Measurements from ENCODE around the gene IFNA17. TPM values are rescaled to one million over a fixed set of nuclear protein-coding genes. Genes with fewer than 3 reads are reported as not detected.
"Not testable (repeated sequence)": the region's sequence is repeated elsewhere in the genome, so short reads cannot be mapped to it uniquely, and the experiment has no call there.

Gene IFNA17
- polyA plus RNA-seq, 1 donor from 2014 or later = not detected

GRCh38 chr9:21210311-21210710 lies 17.7 kb downstream of the IFNA17 start:
- no peak overlapping the region for H2AFZ ChIP-seq (ENCODE audit: low read depth, low read length)
- H3K9me2 ChIP-seq (ENCODE audit: insufficient read depth, low read length) = no peaks in the 10 kb centered on the region
- H3K79me2 ChIP-seq (replicated peaks; ENCODE audit: insufficient read depth, low read length) = no peaks in the 10 kb centered on the region
- H3K27ac ChIP-seq (ENCODE audit: low read length) = no peak overlapping the region
- no peaks in the 10 kb centered on the region for H3F3A ChIP-seq (ENCODE audit: insufficient read depth, low read length, poor library complexity, severe bottlenecking)
- no peak overlapping the region for H3K9ac ChIP-seq (ENCODE audit: low read length)
- no peaks in the 10 kb centered on the region for H4K20me1 ChIP-seq (ENCODE audit: insufficient read depth)
- TF ChIP-seq RAD21 (conservative IDR thresholded peaks at IDR 0.05) (no peak), CTCF (IDR thresholded peaks at IDR 0.05; ENCODE audit: poor library complexity, severe bottlenecking) (no peak), TAF1 (IDR thresholded peaks at IDR 0.05; ENCODE audit: low read depth) (no peak), POLR2AphosphoS5 (IDR thresholded peaks at IDR 0.05) (no peak), EZH2 (IDR thresholded peaks at IDR 0.05; ENCODE audit: borderline replicate concordance, insufficient read depth, low read length, poor library complexity, severe bottlenecking) (no peak), MXI1 (conservative IDR thresholded peaks at IDR 0.05; ENCODE audit: poor library complexity, severe bottlenecking) (no peak), SMC3 (conservative IDR thresholded peaks at IDR 0.05; ENCODE audit: poor library complexity) (no peak), EP300 (conservative IDR thresholded peaks at IDR 0.05; ENCODE audit: poor library complexity, severe bottlenecking) (no peak), REST (IDR thresholded peaks at IDR 0.05; ENCODE audit: borderline replicate concordance) (no peak)
- no peak overlapping the region for H3K4me3 ChIP-seq (ENCODE audit: low read length)
- no peaks in the 10 kb centered on the region for H3K9me3 ChIP-seq (ENCODE audit: low read length)
- H3K27me3 ChIP-seq (ENCODE audit: insufficient read depth, low read depth, low read length) = no peaks in the 10 kb centered on the region
- no peak overlapping the region for H3K4me2 ChIP-seq (ENCODE audit: low read length)
- no peaks in the 10 kb centered on the region for H3K36me3 ChIP-seq (ENCODE audit: insufficient read depth, low read length)

GRCh38 chr9:21207043-21207442 lies 21.0 kb downstream of the IFNA17 start, which contains the start of gene IFNA10:
Gene IFNA10, minus strand, starts transcription at chr9:21207143. Its CDS starts 46 bp downstream, at chr9:21207097.
- H3K79me2 ChIP-seq (replicated peaks; ENCODE audit: insufficient read depth, low read length); H3K9ac ChIP-seq (ENCODE audit: low read length); H3K27me3 ChIP-seq (ENCODE audit: insufficient read depth, low read depth, low read length); H3K4me3 ChIP-seq (ENCODE audit: low read length); H3K9me2 ChIP-seq (ENCODE audit: insufficient read depth, low read length); H3K36me3 ChIP-seq (ENCODE audit: insufficient read depth, low read length); H3F3A ChIP-seq (ENCODE audit: insufficient read depth, low read length, poor library complexity, severe bottlenecking); H2AFZ ChIP-seq (ENCODE audit: low read depth, low read length); H4K20me1 ChIP-seq (ENCODE audit: insufficient read depth); H3K9me3 ChIP-seq (ENCODE audit: low read length); H3K4me2 ChIP-seq (ENCODE audit: low read length); H3K27ac ChIP-seq (ENCODE audit: low read length): not testable (repeated sequence)

GRCh38 chr9:21205204-21205603 lies 22.8 kb downstream of the IFNA17 start:
- H2AFZ ChIP-seq (ENCODE audit: low read depth, low read length) = no peak overlapping the region
- H3K9me3 ChIP-seq (ENCODE audit: low read length) = no peaks in the 10 kb centered on the region
- no peaks in the 10 kb centered on the region for H3K36me3 ChIP-seq (ENCODE audit: insufficient read depth, low read length)
- H3K9me2 ChIP-seq (ENCODE audit: insufficient read depth, low read length) = no peaks in the 10 kb centered on the region
- no peak overlapping the region for H3K9ac ChIP-seq (ENCODE audit: low read length)
- no peak overlapping the region for H3K4me2 ChIP-seq (ENCODE audit: low read length)
- TF ChIP-seq RAD21 (conservative IDR thresholded peaks at IDR 0.05) = no peak
- TF ChIP-seq EP300 (conservative IDR thresholded peaks at IDR 0.05; ENCODE audit: poor library complexity, severe bottlenecking) = no peak
- no peak for TF ChIP-seq CTCF (IDR thresholded peaks at IDR 0.05; ENCODE audit: poor library complexity, severe bottlenecking)
- no peak for TF ChIP-seq TAF1 (IDR thresholded peaks at IDR 0.05; ENCODE audit: low read depth)
- no peak for TF ChIP-seq SMC3 (conservative IDR thresholded peaks at IDR 0.05; ENCODE audit: poor library complexity)
- TF ChIP-seq EZH2 (IDR thresholded peaks at IDR 0.05; ENCODE audit: borderline replicate concordance, insufficient read depth, low read length, poor library complexity, severe bottlenecking) = no peak
- no peak for TF ChIP-seq REST (IDR thresholded peaks at IDR 0.05; ENCODE audit: borderline replicate concordance)
- no peak for TF ChIP-seq MXI1 (conservative IDR thresholded peaks at IDR 0.05; ENCODE audit: poor library complexity, severe bottlenecking)
- no peak for TF ChIP-seq POLR2AphosphoS5 (IDR thresholded peaks at IDR 0.05)
- H3K27me3 ChIP-seq (ENCODE audit: insufficient read depth, low read depth, low read length) = no peaks in the 10 kb centered on the region
- H4K20me1 ChIP-seq (ENCODE audit: insufficient read depth) = no peaks in the 10 kb centered on the region
- H3F3A ChIP-seq (ENCODE audit: insufficient read depth, low read length, poor library complexity, severe bottlenecking) = no peaks in the 10 kb centered on the region
- no peak overlapping the region for H3K4me3 ChIP-seq (ENCODE audit: low read length)
- H3K27ac ChIP-seq (ENCODE audit: low read length) = no peak overlapping the region
- no peaks in the 10 kb centered on the region for H3K79me2 ChIP-seq (replicated peaks; ENCODE audit: insufficient read depth, low read length)

Data from neural cell (in vitro differentiated cells).